Testis (tissue), 2 donors: Measurements from ENCODE around the gene DMC1.

Experiments used
- CTCF ChIP-seq, 3 experiments: fragments of 450-650 bp in 2 of 3; fragments of 200-600 bp in 1 of 3; sonication (generic) in 1 of 3; IDR thresholded peaks; one replicate each; pipeline ENCODE4 v1.5.1; 2016 to 2019; ENCODE audit warnings: antibody characterized with exemption in 3 of 3, mild to moderate bottlenecking in 2 of 3, moderate library complexity in 1 of 3
- POLR2A ChIP-seq: fragments of 450-650 bp; IDR thresholded peaks from one replicate; pipeline ENCODE4 v1.6.1; 2017; ENCODE audit warnings: antibody characterized with exemption, mild to moderate bottlenecking, moderate library complexity

DNA sequence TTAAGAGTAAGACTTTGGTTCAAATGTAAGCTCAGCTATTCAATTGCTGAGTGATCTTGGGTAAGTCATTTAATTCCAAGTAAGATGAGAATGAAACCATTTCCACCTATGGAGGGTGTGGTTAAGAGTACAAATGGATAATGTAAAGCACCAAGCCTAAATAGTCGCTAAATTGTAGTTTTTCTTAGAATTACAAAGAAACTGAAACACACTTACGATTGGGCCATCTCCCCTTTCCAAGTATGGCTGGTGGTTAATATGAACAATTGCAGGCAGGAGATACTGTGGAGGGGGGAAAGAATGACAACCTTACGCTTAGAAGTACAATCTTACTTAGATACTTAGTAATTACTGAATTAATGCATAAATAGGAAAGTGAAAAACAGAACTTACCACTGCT, 72.1 kb downstream of the DMC1 start:
- no peak for TF ChIP-seq CTCF (IDR thresholded peaks at IDR 0.05)
- TF ChIP-seq POLR2A, result no peak
